Type B pancreatic cell (in vitro differentiated cells): ENCODE results near the gene STAT1. TPM values are rescaled to one million over a fixed set of nuclear protein-coding genes. Genes with fewer than 3 reads are reported as not detected.

Experiments used
- DNase-seq: peaks from one replicate; pipeline ENCODE4 v3.0.0; 2021; ENCODE audit warnings: mixed read lengths; ENCODE audit not compliant: unreplicated experiment; ENCODE audit errors: extremely low spot score
- H3K27ac Mint-ChIP-seq: 2 replicates; pipeline ENCODE4 v1.8.0; 2021; ENCODE audit warnings: mild to moderate bottlenecking, mixed read lengths
- H3K27me3 Mint-ChIP-seq: 2 replicates; pipeline ENCODE4 v1.8.0; 2021; ENCODE audit warnings: mixed read lengths
- H3K36me3 Mint-ChIP-seq: 2 replicates; pipeline ENCODE4 v1.8.0; 2021; ENCODE audit warnings: mixed read lengths
- H3K4me1 Mint-ChIP-seq: one replicate; pipeline ENCODE4 v1.8.0; 2021; ENCODE audit warnings: mixed read lengths; ENCODE audit not compliant: unreplicated experiment
- H3K4me3 Mint-ChIP-seq: 2 replicates; pipeline ENCODE4 v1.8.0; 2021; ENCODE audit warnings: mild to moderate bottlenecking, mixed read lengths
- H3K9me3 Mint-ChIP-seq: 2 replicates; pipeline ENCODE4 v1.8.0; 2021; ENCODE audit warnings: mixed read lengths
- total RNA-seq: library from RNA; stranded (reverse); gene quantifications from 2 replicates; pipeline ENCODE4 v1.2.1, GENCODE V29; 2021; ENCODE audit warnings: low replicate concordance
- TF ChIP-seq, protein P1 (sequence below): fragments of 200-600 bp; sonication (generic); conservative IDR thresholded peaks from 2 replicates; pipeline ENCODE4 v1.5.0; 2021; ENCODE audit warnings: antibody characterized with exemption, mild to moderate bottlenecking

The STAT1 gene
- total RNA-seq, 1 donor from 2014 or later, result 52.8 TPM

DNA sequence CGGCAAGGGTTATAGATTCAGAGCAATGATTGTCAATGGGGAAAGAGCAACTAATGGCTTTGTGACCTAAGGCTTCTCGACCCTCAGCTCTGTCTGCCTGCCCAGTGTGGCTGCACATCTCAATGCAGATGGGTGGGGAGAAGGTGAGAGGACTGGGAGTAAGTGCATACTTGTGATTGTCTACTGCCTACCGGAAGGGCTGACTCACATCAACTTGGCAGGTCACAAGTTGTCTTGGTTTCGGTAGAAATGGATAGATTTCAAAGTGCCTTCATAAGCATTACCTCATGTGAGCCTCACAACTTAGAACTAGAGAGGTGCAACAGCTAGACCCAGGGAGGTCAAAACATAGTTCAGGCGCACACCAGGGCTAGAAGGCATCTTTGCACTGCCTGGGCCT lies 29.4 kb downstream of the STAT1 start:
- Mint-ChIP-seq H3K27ac (no peak overlapping the region), H3K27me3 (no peaks in the 10 kb centered on the region), H3K4me3 (no peak overlapping the region), H3K9me3 (no peaks in the 10 kb centered on the region), H3K4me1 (peaks cover 18% of the 10 kb centered on the region), H3K36me3 (peaks cover 66% of the 10 kb centered on the region)
- no peak for DNase-seq
- TF ChIP-seq, protein P1, sequence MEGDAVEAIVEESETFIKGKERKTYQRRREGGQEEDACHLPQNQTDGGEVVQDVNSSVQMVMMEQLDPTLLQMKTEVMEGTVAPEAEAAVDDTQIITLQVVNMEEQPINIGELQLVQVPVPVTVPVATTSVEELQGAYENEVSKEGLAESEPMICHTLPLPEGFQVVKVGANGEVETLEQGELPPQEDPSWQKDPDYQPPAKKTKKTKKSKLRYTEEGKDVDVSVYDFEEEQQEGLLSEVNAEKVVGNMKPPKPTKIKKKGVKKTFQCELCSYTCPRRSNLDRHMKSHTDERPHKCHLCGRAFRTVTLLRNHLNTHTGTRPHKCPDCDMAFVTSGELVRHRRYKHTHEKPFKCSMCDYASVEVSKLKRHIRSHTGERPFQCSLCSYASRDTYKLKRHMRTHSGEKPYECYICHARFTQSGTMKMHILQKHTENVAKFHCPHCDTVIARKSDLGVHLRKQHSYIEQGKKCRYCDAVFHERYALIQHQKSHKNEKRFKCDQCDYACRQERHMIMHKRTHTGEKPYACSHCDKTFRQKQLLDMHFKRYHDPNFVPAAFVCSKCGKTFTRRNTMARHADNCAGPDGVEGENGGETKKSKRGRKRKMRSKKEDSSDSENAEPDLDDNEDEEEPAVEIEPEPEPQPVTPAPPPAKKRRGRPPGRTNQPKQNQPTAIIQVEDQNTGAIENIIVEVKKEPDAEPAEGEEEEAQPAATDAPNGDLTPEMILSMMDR, result no peak

DNA sequence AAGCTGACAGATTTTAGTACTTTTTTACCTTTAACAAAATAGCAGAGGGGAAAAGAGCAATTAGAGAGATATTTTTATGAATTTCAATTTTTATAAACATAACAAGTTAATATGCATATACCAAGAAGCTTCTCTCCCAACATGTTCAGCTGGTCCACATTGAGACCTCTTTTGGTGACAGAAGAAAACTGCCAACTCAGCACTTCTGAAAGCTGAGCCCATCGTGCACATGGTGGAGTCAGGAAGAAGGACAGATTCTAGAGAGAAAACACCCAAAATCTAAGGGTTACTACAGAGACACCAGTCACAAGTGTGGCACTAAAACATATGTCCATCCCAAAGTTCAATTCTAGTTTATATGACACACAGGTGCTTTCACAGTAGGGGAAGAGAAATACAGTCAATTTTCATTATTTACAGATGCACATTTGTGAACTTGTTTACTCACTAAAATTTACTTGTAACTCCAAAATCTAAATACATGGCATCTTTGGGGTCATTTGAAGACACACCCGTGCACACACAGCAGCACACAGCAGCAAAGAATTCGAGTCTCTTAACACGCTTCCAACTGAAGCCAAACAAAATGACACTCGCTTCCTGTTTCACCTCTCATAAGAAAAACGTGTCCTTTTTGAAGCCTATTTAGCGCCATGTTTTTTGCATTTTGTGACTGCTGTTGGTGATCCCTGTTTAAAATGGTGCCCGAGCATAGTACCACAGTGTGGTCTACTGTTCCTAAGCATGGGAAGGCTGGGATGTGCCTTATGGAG lies 31.5 kb downstream of the STAT1 start:
- DNase-seq, result no peak
- Mint-ChIP-seq H3K9me3 (no peaks in the 10 kb centered on the region), H3K27ac (peak overlapping the region; percentile 55), H3K27me3 (no peaks in the 10 kb centered on the region), H3K4me1 (peaks cover 21% of the 10 kb centered on the region), H3K4me3 (no peak overlapping the region), H3K36me3 (peaks cover 77% of the 10 kb centered on the region)
- TF ChIP-seq, protein P1, result no peak

DNA sequence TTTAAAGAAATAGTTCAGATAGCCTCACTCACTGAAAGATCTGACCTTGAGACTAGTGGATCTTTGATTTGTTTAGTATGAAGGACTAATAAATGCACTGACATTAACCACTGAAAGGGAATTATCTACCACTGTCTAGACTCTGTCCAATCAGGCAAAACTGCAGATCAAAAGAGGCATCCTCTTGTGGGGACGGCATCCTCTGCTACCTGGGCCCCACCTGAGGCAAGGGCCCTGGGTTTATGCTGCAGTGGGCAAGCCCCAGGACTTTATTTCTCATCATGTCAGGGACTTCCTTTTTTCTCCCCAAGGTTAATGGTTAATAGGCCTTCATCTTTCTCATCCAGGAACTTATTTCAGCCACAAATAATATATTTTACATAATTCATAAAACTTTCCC lies 32.2 kb downstream of the STAT1 start:
- H3K4me3 Mint-ChIP-seq, result no peak overlapping the region
- DNase-seq, result no peak
- H3K36me3 Mint-ChIP-seq, result peaks cover 75% of the 10 kb centered on the region
- no peak overlapping the region for H3K27ac Mint-ChIP-seq
- H3K27me3 Mint-ChIP-seq, result no peaks in the 10 kb centered on the region
- H3K4me1 Mint-ChIP-seq, result peaks cover 21% of the 10 kb centered on the region
- H3K9me3 Mint-ChIP-seq, result no peaks in the 10 kb centered on the region
- TF ChIP-seq, protein P1, result no peak

DNA sequence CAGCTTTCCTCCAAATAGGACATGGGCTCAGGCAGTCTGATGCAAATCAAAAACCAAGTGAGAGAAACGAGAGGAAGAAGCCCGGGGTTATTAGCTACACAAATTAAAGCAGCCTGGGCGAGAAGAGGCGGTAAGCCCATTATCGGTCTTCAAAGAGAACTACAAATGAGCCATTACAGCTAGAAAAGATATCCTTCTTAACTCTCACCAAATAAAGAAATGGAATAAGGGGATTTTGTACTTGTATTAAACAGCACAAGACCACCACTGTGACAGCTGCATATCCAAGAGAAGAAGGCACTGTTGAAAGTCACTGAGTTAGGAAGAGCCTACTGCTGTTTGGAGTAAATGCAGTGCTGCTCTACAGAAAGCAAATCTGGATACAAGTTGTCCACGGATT lies 32.6 kb downstream of the STAT1 start:
- no peaks in the 10 kb centered on the region for H3K9me3 Mint-ChIP-seq
- no peaks in the 10 kb centered on the region for H3K27me3 Mint-ChIP-seq
- DNase-seq, result no peak
- H3K4me3 Mint-ChIP-seq, result peak overlapping the region; percentile 40
- peaks cover 78% of the 10 kb centered on the region for H3K36me3 Mint-ChIP-seq
- H3K27ac Mint-ChIP-seq, result peak overlapping the region; percentile 95
- H3K4me1 Mint-ChIP-seq, result peaks cover 21% of the 10 kb centered on the region
- TF ChIP-seq, protein P1, result no peak

DNA sequence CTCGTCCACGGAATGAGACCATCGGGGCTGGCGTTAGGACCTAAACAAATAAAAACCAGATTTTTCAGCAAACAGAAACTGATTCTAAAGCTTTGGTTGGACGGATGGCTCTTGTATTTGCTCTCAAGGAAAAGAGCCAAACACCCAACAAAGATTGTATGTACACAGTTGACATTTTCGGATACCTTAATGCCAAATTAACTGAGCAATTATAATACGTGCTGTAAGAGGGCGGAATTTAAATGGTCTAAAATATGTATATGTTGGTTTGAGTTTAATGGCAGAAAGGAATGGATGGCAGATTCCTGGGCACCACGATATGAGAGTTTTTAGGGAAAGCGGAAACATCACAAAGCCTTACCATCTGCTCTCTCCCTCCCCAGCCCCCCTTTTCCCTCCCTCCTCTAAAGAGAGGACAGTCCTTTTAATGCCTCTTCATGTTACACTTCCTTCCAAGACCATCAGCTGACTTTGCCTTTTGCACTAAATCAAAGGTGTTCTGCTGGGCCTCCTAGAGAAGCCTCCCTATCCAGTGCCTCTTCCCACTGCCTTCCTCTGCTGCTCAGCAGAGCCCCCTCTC lies 33.3 kb downstream of the STAT1 start:
- Mint-ChIP-seq H3K9me3 (no peaks in the 10 kb centered on the region), H3K27me3 (no peaks in the 10 kb centered on the region), H3K36me3 (peaks cover 79% of the 10 kb centered on the region), H3K4me1 (peaks cover 21% of the 10 kb centered on the region), H3K4me3 (peak overlapping the region; percentile 78), H3K27ac (peak overlapping the region; percentile 95)
- TF ChIP-seq, protein P1, result no peak
- no peak for DNase-seq
